ENCODE data around the gene TMEM108.

TMEM108 gene

DNA sequence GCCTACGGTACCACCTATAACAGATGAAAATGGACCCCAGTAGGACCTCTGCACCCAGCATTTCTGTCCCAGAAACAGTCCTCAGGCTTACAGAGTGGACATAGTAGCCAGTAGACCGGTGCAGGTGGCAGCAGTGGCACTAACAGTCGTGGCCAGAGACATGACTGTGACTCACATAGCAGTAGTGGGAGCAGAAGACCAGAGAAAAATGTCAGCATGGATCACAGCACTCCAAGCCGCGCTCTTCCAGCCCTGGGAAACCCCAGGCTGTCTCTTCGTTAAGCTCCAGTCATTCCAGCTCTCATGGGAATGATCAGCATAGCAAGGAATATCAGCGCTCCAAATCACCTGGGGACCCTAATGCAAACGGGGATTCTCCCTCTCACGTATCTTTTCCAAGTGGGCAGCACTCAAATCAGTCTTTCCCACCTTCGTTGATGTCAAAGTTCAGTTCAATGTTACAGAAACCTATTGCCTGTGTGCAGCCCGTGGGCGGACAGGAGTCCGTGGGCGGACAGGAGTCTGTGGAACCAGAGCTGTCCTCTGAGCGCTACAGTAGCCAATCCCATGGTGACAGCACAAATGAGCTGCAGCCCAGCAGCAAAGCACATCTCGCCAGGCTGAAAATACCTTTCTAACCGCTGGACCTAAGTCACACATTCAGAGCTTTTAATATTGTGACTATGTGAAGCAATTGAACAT is 372.2 kb downstream of the TMEM108 start:
- no peak for FAIRE-seq
- no peak for TF ChIP-seq POLR2A (IDR thresholded peaks at IDR 0.05; ENCODE audit: low read depth, low read length)
- no peak for DNase-seq (ENCODE audit: insufficient read length, low spot score)

DNA sequence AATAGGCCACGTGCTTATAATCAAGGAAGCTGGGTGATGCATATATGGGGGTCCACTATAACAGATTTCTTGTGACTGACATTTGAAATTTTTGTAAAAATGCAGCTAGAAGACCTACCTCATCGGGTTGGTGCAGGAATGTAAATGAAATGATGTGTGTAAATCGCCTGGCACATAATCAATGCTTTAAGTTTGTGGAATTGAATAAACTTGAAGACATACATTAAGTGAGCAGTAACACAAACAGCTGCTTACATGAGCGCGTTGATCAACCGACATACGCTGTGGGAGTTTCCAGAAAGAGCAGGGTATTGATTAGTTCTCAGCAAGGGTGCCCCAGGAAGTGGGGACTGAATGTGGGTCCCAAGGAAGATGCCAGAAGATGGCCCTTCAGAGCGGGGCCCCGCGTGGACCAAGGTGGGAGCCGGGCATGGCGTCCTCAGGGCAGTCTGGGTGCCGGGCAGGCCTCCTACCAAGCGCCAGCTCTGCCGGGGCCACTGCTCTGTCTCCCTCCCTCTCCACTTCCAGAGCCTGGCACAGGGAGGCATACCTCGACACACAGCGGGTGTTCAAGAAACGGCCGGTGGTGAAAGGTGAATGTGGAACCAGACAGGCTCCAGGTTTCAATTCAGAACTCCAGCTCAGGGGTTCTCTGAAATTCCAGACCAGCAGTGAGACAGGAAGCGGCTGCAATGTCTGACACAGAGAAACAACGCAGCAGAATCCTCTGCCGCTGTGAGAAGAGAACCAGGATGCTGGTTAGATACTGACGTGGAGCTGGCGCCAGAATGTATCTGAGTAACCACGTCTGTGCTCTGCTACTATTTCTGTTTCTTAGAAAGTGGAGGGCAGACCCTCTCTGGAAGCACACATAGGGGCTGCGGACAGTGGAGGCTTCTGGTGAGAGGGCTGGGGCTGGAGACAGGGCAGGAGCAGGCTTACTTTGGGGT is 374.3 kb downstream of the TMEM108 start:
- FAIRE-seq (no peak), DNase-seq (ENCODE audit: insufficient read length, low spot score) (no peak)
- TF ChIP-seq POLR2A (IDR thresholded peaks at IDR 0.05; ENCODE audit: low read depth, low read length) = no peak

DNA sequence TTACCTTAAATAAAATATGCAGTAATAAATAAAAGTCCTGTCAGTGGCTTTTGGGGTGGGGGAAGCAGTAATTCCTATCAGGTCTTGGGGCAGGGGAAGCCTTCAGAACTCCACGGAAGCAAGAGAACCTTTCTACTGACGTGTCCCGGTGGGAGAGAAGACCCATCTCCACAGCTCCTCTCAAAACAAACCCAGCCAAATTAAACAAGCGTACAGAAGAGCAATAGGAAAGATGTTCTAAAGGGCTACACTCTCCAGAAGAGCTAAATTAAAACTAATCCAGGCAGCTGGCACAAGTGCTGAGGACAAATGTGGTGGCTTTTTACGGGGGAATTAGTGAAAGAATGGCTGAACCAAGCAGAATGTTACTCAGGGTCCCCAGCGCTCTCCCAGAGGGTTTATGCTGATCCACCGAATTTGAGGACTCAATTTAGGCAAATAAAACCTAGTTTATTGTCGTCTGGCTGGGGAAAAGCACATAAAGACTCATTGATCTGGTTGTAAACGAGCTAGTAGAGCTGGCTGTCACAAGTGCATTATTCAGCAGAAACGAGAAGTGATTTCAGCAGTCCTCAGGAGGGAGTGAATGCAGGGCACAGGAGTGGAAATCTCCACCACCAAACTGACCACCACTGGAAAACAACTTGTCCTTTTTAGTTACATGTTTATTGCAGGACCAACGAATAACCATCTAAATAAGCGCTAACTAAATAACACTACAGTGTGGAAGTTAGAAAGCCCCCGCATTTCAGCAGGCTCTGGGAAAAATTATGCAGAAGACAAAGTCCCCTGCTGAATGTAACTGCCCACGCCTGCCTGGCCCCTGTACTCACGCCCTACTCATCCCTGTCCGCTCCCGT is 375.2 kb downstream of the TMEM108 start:
- FAIRE-seq = peak; percentile 57
- no peak for DNase-seq (ENCODE audit: insufficient read length, low spot score)
- TF ChIP-seq POLR2A (IDR thresholded peaks at IDR 0.05; ENCODE audit: low read depth, low read length) = no peak

DNA sequence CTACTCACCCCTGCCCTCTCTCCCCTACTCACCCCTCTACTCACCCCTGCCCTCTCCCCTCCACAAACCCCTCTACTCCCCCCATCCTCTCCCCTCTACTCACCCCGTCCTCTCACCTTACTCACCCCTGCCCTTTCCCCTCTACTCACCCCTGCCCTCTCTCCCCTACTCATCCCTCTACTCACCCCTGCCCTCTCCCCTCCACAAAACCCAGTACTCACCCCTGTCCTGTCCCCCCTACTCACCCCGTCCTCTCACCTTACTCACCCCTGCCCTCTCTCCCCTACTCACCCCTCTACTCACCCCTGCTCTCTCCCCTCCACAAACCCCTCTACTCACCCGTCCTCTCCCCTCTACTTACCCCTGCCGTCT is 375.8 kb downstream of the TMEM108 start:
- FAIRE-seq = no peak

DNA sequence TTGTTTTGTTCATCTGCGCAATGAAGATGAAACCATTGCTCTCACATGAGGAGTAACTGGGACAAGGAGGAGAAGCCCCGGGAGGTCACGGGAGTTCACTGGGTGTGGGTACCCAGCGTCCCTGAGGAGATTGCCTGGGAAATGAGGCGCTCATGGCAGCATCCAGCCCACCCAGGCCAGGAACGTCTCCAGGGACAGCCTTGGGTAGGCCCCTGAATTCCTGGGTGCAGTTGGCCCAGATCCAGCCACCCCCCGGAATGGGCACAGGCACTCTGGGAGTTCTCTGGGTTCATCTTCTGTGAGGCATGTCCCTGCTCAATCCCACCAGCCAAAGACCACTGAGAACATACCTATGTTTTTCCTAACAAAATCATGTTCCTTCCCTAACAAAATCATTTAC is 380.2 kb downstream of the TMEM108 start:
- FAIRE-seq (no peak), DNase-seq (ENCODE audit: insufficient read length, low spot score) (no peak)
- no peak for TF ChIP-seq POLR2A (IDR thresholded peaks at IDR 0.05; ENCODE audit: low read depth, low read length)

More for the DNA sequence above, 375.8 kb downstream of the TMEM108 start:
- DNase-seq (ENCODE audit: insufficient read length, low spot score) = no peak
- TF ChIP-seq POLR2A (IDR thresholded peaks at IDR 0.05; ENCODE audit: low read depth, low read length) = no peak

DNA sequence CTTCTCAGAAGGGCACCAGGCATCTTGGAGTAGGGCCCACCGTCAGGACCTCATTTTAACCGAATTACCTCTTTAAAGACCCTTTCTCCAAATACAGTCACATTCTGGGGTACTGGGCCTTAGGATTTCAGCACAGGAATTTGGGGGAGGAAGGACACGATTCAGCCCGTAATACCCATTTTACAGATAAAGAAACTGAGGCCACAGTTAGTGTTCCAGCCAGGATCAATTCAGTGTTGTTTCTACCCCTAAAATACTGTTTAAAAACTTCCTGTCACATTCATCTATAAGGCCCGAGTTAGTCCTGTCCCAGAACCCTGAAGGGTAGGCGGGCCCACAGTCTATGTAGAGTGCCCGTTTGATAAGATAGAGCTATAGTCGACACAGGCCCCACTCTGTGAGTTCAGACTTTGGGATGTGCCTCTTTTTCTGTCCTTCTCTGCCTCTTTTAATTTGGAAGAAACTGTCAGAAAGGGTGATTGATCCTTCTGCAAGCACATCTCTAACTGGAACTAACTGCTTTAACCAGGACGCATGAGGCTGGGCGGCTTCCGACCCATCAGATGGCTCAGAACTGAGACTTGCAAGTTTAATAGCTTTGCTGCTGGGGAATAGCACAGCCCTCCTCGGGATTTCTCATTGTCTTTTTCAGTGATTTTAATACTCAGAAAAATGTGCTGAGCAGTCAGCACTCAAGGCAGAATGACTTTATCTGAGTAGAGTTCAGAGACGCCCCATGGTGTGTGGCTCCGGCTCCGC is 381.1 kb downstream of the TMEM108 start:
- no peak for TF ChIP-seq POLR2A (IDR thresholded peaks at IDR 0.05; ENCODE audit: low read depth, low read length)
- DNase-seq (ENCODE audit: insufficient read length, low spot score) (no peak), FAIRE-seq (no peak)

DNA sequence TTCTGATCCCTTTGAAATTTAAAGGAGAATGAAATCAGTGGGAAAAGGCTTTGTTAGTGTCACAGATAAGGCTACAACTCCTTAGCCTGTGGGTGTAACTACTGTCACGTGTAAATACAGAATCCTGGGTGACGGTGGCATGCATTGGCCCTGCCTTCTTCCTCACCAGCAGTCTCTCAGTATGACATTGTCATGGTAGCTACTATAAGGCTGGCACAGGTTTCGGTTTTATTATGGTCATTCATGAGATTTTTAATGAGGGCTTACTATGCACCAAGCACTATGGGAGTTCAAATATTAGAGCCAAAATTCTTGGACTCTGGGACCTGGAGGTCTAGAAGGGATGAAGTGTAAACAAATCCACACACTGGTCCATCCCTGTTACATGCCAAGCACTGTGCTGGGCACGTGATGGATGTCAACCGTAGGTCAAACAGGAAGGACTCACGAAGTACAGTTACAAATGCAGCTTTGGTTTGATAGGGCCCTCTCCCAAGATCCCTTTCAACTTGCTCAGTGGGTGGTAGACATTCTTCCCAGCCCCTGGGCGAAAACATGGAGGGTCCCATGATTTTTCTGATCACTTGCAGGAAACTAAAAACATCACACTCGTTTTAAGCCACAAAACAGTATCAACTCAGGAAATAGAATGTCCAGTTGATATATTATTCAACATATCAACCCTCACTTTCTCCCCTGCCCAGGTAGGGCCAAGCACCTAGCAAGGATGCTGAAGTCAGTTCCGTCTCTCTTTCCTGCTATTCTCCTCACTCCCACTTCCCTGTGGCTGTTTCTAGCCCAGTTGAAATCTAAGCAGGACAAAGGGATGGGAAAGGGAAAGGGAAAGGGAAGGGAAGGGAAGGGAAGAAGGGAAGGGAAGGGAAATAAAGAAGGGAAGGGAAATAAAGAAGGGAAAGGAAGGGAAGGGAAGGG is 387.0 kb downstream of the TMEM108 start:
- no peak for DNase-seq (ENCODE audit: insufficient read length, low spot score)
- FAIRE-seq = no peak
- TF ChIP-seq POLR2A (IDR thresholded peaks at IDR 0.05; ENCODE audit: low read depth, low read length) = no peak

DNA sequence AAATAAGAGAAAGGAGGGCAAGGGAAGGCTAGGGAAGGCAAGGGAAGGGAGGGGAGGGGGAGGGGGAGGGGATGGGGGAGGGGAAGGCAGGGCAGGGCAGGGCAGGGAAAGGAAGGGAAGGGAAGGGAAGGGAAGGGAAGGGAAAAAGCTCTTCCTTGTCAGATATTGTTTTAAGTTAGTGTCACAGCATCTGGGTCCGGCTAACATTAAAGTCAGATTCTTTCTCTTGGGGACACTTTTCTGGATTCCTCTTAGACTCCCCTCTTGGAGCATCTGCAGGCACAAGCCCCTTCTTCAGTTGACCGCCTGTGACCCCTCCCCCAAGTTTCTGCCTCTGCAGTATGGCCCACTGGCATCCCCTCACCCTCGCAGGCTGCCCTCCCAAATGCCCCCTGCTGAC is 387.7 kb downstream of the TMEM108 start:
- no peak for TF ChIP-seq POLR2A (IDR thresholded peaks at IDR 0.05; ENCODE audit: low read depth, low read length)
- FAIRE-seq (no peak), DNase-seq (ENCODE audit: insufficient read length, low spot score) (no peak)

DNA sequence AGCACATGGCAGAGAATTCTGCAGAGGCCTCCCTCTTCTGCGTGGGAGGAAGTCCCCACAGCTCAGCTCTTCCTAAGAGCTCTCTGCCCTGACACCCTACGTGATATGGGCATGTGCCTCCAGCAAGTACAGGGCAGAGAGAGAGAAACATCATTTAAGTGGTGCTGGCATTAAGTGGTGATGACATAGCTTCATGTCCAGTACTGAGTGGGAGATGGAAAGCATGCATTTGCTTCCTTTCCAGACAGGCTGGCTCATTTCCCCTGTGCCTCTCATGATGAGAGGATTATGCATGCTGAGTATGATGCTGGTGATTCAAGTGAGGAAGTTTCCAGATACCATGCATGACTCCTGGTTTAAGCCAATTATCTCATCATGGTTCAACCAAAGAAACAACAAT is 388.5 kb downstream of the TMEM108 start:
- DNase-seq (ENCODE audit: insufficient read length, low spot score) (no peak), FAIRE-seq (no peak)
- no peak for TF ChIP-seq POLR2A (IDR thresholded peaks at IDR 0.05; ENCODE audit: low read depth, low read length)

DNA sequence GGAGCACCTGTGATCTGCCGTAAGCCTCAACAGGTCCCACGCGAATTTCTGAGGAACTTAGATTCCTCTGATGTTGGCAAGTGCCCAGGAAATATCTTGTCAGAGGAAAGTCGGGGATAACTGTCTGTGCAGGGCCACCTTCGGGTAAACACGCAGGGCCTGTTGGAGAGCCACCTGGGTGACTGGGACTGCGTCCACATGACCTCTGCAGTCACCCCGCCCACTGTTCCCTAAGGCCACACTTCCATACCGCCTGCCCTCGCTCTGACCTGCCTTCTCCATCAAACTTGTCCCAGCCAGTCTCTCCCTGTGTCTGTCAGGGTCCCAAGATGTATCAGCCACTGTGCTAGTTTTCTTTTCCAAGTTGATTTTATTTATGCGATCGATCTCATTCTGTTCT is 390.4 kb downstream of the TMEM108 start:
- TF ChIP-seq POLR2A (IDR thresholded peaks at IDR 0.05; ENCODE audit: low read depth, low read length) = no peak
- FAIRE-seq = no peak

DNA sequence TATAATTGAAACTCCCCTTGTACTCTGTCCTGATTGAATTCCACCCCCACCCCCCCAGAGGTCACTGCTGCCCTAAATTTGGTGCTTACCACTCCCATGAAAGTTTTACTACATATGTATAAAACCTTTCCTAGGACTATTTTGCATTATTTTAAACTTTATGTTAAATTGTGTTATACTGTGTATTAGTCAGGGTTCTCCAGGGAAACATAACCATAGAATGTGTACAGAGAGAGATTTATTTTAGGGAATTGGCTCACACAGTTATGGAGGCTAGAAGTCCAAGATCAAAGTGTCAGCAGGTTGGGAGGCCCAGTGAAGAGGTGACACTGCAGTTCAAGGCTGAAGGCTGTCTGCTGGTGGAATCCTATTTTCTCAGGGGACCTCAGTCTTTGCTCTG is 390.9 kb downstream of the TMEM108 start:
- TF ChIP-seq POLR2A (IDR thresholded peaks at IDR 0.05; ENCODE audit: low read depth, low read length) = no peak
- FAIRE-seq (no peak), DNase-seq (ENCODE audit: insufficient read length, low spot score) (no peak)

More for the DNA sequence above, 390.4 kb downstream of the TMEM108 start:
- no peak for DNase-seq (ENCODE audit: insufficient read length, low spot score)

DNA sequence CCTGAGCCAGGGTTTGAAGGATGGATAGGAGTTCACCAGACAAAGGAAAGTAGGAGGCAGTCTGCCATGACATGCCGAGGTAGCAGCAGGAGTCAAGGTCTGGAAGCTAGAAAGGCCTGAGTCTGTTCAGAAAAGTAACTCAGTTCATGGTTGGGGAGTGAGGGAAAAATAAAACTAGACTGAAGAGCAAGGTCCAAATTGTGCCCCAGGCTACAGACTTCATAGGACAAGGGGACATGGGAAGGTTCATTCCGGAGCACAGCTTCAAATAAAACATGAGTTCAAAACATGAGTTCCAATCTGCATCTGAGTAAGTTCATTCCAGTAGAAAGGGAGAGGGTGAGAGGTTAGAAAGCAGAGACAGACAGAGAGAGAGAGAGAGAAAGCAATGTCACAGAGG is 401.4 kb downstream of the TMEM108 start:
- FAIRE-seq = no peak
- TF ChIP-seq POLR2A (IDR thresholded peaks at IDR 0.05; ENCODE audit: low read depth, low read length) = no peak
- no peak for DNase-seq (ENCODE audit: insufficient read length, low spot score)

Data from H54 (cell line).